ENCODE data around the gene PRDM16.

The PRDM16 gene

GRCh38 chr1:3332043-3332442 lies 263.0 kb downstream of the PRDM16 start:
- no peak for DNase-seq

GRCh38 chr1:3332662-3333061 lies 263.7 kb downstream of the PRDM16 start:
- no peak for DNase-seq

DNA sequence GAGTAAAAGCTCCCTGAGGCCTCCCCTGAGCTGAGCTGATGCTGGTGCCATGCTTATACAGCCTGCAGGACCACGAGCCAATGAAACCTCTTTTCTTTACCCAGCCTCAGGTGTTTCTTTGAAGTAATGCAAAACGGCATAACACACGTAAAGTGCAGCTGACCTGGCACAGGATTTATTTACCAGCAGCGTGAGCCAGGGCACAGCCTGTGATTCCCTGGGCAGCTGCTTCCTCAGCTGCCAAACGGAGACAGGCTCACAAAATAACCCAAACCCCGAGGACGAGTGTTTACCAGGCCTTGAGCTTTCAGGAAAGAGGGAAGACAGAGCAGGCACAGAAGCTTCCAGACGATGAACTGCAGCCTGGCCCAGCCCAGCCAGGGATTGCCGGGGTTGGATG lies 264.9 kb downstream of the PRDM16 start:
- no peak for DNase-seq

- no peak for DNase-seq
Observed at GRCh38 chr1:3334366-3334765, 265.4 kb downstream of the PRDM16 start.

GRCh38 chr1:3335754-3336640 lies 267.0 kb downstream of the PRDM16 start:
- DNase-seq, result no peak

GRCh38 chr1:3336641-3337630 lies 267.9 kb downstream of the PRDM16 start:
- no peak for DNase-seq

DNA sequence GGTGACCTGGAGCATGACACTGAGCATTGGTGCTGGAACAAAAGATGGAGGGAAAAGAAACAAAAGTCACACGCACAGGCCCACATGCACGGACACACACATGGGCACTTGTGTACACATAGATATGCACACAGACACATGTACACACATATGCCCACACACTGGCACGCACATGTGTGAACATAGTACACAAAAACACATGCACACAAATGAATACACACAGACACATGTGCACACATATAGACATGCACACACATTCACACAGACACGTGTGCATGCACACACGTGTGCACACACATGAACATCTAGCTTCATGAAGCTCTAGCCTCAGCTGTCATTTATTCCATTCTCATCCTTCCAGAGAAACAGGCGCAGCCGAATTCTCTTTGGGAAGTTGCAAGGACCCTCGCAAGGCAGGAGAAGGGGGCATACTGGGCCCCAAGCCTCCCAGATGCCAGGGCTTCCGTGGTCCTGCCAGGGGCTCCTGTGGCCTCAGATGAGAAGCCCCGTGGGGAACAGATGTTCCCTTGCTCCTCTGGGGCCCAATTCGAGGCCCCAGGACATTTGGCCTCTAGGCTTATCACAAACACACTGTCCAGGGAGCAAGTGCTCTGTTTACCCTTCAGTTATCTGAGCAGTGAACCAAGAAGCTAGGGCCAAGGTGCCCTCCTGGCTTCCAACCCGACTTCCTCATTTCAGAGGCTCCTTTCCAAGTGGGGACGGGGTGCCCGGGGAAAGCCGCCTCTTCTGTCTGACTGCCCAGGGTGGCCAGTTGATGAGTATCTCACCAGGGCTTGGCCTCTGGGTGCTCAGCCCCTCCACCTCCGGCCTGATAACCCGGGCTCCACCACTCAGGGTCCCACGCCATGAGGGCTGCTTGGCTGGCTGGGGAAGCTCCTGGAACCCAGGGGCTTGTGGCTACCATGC lies 269.1 kb downstream of the PRDM16 start:
- no peak for DNase-seq

DNA sequence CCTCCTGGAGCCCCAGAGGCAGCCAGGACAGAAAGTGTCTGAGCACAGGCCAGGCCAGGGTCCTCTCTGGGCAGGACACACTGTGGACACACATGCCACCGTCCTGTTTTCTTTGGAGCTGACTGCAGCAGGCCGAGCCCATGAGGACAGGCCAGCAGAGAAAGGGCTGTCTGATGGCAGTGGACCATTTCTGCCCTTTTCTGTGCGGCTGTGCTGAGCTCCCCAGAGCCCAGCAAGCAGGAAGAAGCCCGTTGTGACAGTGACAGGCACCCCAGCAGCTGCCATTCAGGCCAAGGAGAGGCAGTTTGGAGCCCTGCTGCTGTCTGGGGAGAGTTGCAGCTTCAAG lies 269.7 kb downstream of the PRDM16 start:
- no peak for DNase-seq

DNA sequence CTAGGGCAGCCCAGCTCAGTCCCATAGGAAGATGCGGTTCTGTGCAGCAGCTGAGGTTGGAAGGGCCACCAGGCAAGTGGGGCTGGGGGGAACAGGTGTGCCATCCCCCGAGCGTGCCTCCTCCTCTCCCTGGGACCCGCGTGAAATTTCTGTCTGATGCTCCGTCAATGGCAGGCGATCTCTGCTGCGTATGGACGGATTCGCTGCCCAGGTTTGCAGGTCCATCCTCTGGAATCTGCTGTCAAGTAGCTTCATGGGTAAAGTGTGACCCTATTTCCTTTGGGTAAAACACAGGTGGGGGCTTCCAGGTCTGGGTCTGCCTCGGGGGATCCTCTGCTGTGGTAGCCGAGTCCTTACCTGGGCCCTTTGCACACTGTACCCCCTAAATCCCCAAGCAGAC lies 270.9 kb downstream of the PRDM16 start:
- no peak for DNase-seq

DNA sequence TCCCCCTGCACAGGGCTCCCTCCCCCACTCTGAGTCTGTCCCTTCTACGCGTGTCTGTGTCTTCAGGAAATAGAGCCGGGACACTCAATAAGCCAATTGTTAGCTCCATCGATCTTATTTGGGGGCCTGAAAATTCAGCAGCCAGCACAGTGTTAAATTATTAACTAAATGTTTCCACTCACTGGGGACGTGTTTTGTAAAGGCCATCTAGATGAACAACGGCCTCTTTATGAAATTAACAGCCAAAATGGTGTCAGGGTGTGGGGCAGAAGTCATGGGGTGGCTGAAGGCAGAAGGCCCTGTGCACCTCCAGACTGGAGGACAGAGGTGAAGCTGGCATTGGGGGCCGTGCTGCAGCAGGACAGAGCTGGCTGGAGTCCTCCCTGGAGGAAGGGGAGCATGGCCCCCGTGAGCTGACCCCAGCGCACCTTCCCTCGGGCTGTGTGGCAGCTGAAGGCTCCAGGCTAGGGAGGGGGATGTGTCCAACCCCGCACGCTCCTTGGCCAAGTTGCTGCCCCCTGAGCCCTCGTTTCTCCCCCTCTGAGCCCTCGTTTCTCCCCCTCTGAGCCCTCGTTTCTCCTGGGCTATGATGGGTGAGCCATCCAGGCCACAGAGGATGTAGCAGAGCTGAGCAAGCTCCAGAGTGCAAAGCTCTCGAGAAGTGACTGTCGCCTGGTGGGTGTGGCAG lies 271.7 kb downstream of the PRDM16 start:
- DNase-seq, result no peak

GRCh38 chr1:3341236-3341994 lies 272.4 kb downstream of the PRDM16 start:
- DNase-seq, result no peak

DNA sequence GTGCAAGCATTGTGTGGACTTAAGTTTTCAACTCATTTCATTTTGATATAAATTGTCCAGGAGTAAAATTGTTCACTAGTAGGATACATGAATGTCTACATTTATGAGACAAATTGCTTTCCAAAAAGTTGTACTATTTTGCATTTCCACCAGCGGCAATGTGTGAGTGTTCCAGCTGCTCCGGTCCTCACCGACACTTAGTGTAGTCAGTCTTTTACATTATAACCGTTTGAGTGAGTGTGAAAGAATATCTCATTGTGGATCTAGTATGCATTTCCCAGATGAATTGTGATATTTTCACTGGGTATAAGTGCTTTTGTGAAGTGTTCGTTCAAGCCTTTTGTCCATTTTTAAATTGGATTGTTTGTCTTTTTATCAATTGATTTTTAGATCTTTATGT lies 274.0 kb downstream of the PRDM16 start:
- no peak for DNase-seq

- no peak for DNase-seq
Observed at GRCh38 chr1:3344395-3344794, 275.4 kb downstream of the PRDM16 start.

GRCh38 chr1:3345792-3346191 lies 276.8 kb downstream of the PRDM16 start:
- no peak for DNase-seq

DNA sequence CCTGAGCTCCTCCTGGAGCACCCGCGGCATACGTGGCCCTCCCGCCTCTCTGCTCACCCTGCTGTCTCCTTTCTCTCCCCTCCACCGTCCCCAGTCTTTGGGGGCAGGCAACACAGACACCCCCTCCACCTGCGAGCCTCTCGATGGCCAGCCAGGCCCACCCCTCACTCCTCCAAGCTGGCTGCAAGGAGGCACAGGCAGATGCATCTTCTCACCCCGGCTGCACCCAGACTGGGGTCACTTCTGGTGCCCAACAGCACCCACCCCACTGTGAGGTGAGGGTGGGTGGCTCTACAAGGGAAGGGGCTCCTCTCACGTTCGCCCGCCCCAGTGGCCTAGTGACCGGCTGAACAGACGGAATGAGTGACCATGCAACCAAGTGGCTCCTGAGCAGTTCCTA lies 277.5 kb downstream of the PRDM16 start:
- no peak for DNase-seq

DNA sequence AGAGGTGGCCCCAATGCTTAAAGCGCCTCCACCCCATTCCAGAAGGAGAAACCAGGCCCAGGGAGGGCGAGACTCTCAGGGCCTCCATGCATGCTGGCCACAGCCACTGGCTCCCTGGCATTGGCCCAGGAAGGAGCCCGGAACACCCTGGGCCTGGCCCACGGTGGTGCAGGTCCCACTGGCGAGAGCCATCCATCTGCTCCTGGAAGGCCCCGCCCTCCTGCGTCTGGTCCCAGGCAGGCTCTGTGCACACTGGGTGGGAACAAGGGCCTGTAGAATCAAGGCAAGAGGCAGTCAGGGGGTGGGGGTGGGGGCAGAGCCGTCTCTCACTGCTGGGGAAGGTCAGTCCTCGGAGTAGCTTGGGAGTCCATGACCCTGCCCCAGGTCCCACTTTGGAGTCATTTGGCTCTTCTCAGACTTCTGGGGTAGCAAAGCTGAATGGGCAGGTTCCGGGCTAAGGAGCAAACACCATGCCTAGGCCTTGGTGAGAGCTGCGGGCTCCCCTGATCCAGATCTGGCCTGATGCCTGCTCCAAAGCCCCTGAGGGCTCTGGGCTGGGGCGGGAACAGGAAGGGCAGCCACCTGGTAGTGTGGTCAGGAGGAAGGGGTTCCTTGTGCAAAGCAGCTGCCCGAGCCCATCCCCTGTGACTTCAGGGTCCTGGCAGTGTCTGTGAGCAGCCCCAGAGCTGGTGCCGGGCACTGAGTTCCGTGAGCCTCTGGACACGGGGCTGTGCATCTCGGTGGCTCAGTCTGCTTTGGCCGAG lies 278.4 kb downstream of the PRDM16 start:
- no peak for DNase-seq

GRCh38 chr1:3348196-3348865 lies 279.3 kb downstream of the PRDM16 start:
- no peak for DNase-seq

DNA sequence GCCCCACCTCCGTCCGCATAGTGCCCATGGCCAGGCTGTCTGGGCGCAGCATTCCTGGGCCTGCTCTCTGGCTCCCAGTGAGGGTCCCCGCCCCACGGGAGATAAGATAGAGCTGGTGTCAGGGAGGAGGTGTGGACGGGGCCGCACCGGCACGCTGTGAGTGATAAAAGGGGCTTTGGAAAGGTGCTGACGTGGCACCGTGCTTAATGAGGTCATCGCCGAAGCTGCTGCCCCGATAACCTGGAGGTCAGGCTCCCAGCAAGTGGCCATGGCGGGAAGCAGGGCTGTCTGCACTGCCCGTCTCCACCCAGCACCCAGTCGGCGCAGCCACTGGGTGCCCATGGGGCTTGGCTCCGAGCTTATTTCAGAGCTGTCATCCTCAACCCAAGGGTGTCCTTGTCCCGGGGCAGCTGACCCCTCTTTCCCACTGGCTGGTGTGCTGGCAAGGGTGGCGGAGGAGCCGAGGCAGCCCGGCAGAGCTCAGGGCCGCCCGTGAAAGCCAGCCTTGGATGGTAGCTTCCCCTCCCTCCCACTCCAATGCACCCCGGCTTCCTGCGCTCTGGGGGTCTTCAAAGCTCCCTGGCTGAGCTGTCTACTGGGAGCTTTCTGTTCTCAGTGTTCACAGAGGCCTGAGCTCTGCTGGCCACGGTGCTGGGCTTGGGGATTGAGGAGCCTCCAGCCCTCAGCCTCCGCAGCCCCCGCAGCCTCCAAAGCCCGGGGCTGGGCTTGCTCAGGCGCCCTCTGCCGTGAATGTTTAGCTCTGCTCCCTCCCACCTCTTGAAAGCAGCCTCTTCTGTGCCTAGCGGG lies 280.4 kb downstream of the PRDM16 start:
- DNase-seq, result no peak

GRCh38 chr1:3349968-3350299 lies 280.9 kb downstream of the PRDM16 start:
- DNase-seq, result no peak

Measured in activated T-cell treated with anti-CD3 and anti-CD28 coated beads, Interleukin-2, amount 50 U/mL, for 48 hours (primary cell).